Parathyroid adenoma (tissue), 2 donors: ENCODE data around the gene UGT1A1.

Experiments used
- H2AFZ ChIP-seq: fragments of 300-600 bp; sonication (generic); one replicate; pipeline ENCODE4 v1.7.0; 2017; ENCODE audit warnings: antibody characterized with exemption, mild to moderate bottlenecking
- H3K27ac ChIP-seq: fragments of 300-600 bp; sonication (generic); one replicate; pipeline ENCODE4 v1.7.0; 2017
- H3K27me3 ChIP-seq: fragments of 300-600 bp; sonication (generic); one replicate; pipeline ENCODE4 v1.7.0; 2017; ENCODE audit warnings: low read length; ENCODE audit not compliant: control insufficient read depth, insufficient read depth
- H3K36me3 ChIP-seq: fragments of 300-600 bp; sonication (generic); one replicate; pipeline ENCODE4 v1.7.0; 2017; ENCODE audit warnings: low read length; ENCODE audit not compliant: control insufficient read depth, insufficient read depth
- H3K4me1 ChIP-seq: fragments of 300-600 bp; sonication (generic); one replicate; pipeline ENCODE4 v1.7.0; 2017; ENCODE audit warnings: control low read depth
- H3K4me2 ChIP-seq: fragments of 300-600 bp; sonication (generic); one replicate; pipeline ENCODE4 v1.7.0; 2017; ENCODE audit warnings: low read length
- H3K4me3 ChIP-seq: fragments of 300-600 bp; sonication (generic); one replicate; pipeline ENCODE4 v1.7.0; 2017; ENCODE audit warnings: low read depth, low read length
- H3K79me2 ChIP-seq: fragments of 300-600 bp; sonication (generic); one replicate; pipeline ENCODE4 v1.7.0; 2017; ENCODE audit warnings: control low read depth
- H3K9ac ChIP-seq: fragments of 300-600 bp; sonication (generic); one replicate; pipeline ENCODE4 v1.7.0; 2017; ENCODE audit warnings: mild to moderate bottlenecking
- H3K9me3 ChIP-seq: fragments of 300-600 bp; sonication (generic); one replicate; pipeline ENCODE4 v1.7.0; 2017; ENCODE audit warnings: low read length; ENCODE audit not compliant: control insufficient read depth
- CTCF ChIP-seq: fragments of 300-600 bp; sonication (generic); IDR thresholded peaks from one replicate; pipeline ENCODE4 v1.7.0; 2017; ENCODE audit warnings: antibody characterized with exemption, mild to moderate bottlenecking
- donor health status: primary hyperparathyroidism.

UGT1A1 gene

GRCh38 chr2:233778030-233778429, 18.0 kb downstream of the UGT1A1 start, which contains the start of gene MROH2A:
MROH2A (plus strand) TSS chr2:233778330; CDS start chr2:233779359, 1,029 bp downstream.
- Histone ChIP-seq H2AFZ (no peak within 1 kb of the TSS), H3K4me2 (no peak within 1 kb of the TSS), H3K4me3 (no peak within 1 kb of the TSS), H3K9me3 (no peaks in the 10 kb centered on the region), H3K79me2 (no peaks in the 10 kb centered on the region), H3K36me3 (no peaks in the 10 kb centered on the region), H3K27ac (no peak within 1 kb of the TSS), H3K9ac (no peak within 1 kb of the TSS), H3K27me3 (no peaks in the 10 kb centered on the region), H3K4me1 (no peaks in the 10 kb centered on the region)
- TF ChIP-seq CTCF: no peak

- no peak overlapping the region for H3K4me2 ChIP-seq
- H3K4me1 ChIP-seq: no peaks in the 10 kb centered on the region
- H3K9ac ChIP-seq: no peak overlapping the region
- H2AFZ ChIP-seq: no peak overlapping the region
- H3K27ac ChIP-seq: no peak overlapping the region
- H3K36me3 ChIP-seq: no peaks in the 10 kb centered on the region
- no peaks in the 10 kb centered on the region for H3K9me3 ChIP-seq
- H3K4me3 ChIP-seq: no peak overlapping the region
- TF ChIP-seq CTCF: no peak
- no peaks in the 10 kb centered on the region for H3K27me3 ChIP-seq
- H3K79me2 ChIP-seq: no peaks in the 10 kb centered on the region
These were observed 19.7 kb downstream of the UGT1A1 start for GRCh38 chr2:233779722-233780121.

- Histone ChIP-seq H3K4me1 (no peaks in the 10 kb centered on the region), H3K9ac (no peak overlapping the region), H2AFZ (no peak overlapping the region), H3K36me3 (no peaks in the 10 kb centered on the region), H3K27me3 (no peaks in the 10 kb centered on the region), H3K9me3 (no peaks in the 10 kb centered on the region), H3K79me2 (no peaks in the 10 kb centered on the region), H3K27ac (no peak overlapping the region), H3K4me2 (no peak overlapping the region), H3K4me3 (no peak overlapping the region)
- TF ChIP-seq CTCF: no peak
These were observed 20.7 kb downstream of the UGT1A1 start for GRCh38 chr2:233780771-233781170.

- Histone ChIP-seq H3K9ac (no peak overlapping the region), H3K27me3 (no peaks in the 10 kb centered on the region), H3K36me3 (no peaks in the 10 kb centered on the region), H3K4me3 (no peak overlapping the region), H3K4me1 (no peaks in the 10 kb centered on the region), H3K27ac (no peak overlapping the region), H2AFZ (no peak overlapping the region), H3K9me3 (no peaks in the 10 kb centered on the region), H3K4me2 (no peak overlapping the region), H3K79me2 (no peaks in the 10 kb centered on the region)
- TF ChIP-seq CTCF: no peak
These were observed 29.5 kb downstream of the UGT1A1 start for GRCh38 chr2:233789554-233789953.

- no peak overlapping the region for H3K4me2 ChIP-seq
- no peak overlapping the region for H3K9ac ChIP-seq
- H2AFZ ChIP-seq: no peak overlapping the region
These were observed 31.2 kb downstream of the UGT1A1 start for GRCh38 chr2:233791151-233791882.

More at GRCh38 chr2:233791151-233791882, 31.2 kb downstream of the UGT1A1 start:
- TF ChIP-seq CTCF: no peak
- H3K79me2 ChIP-seq: no peaks in the 10 kb centered on the region
- H3K27me3 ChIP-seq: no peaks in the 10 kb centered on the region
- no peaks in the 10 kb centered on the region for H3K36me3 ChIP-seq
- no peak overlapping the region for H3K27ac ChIP-seq
- H3K9me3 ChIP-seq: no peaks in the 10 kb centered on the region
- no peaks in the 10 kb centered on the region for H3K4me1 ChIP-seq
- no peak overlapping the region for H3K4me3 ChIP-seq
